Measurements from ENCODE around the gene PCDHGB2.

GRCh38 chr5:141319202-141319601 lies 40.6 kb upstream of the PCDHGB2 start:
- TF ChIP-seq CTCF (IDR thresholded peaks at IDR 0.05) (no peak), POLR2A (IDR thresholded peaks at IDR 0.05) (no peak)

All from heart left ventricle (tissue), 13 donors.